GM12878 (cell line): Measurements from ENCODE around the gene AFMID.

Source experiments
- ATF3 ChIP-seq: IDR thresholded peaks from 2 replicates; pipeline ENCODE4 v1.6.1; 2011; ENCODE audit warnings: low read depth, mild to moderate bottlenecking, low read length, moderate library complexity, borderline replicate concordance; ENCODE audit errors: extremely low read depth
- CEBPZ ChIP-seq: fragments of 150-350 bp; IDR thresholded peaks from 2 replicates; pipeline ENCODE4 v1.6.1; 2016; ENCODE audit warnings: low read depth, low read length
- CTCF ChIP-seq, 3 experiments: IDR thresholded peaks in 2 of 3; conservative IDR thresholded peaks in 1 of 3; 2 replicates each; pipeline ENCODE4 v1.5.1; 2011; ENCODE audit warnings: low read depth in 3 of 3, low read length in 3 of 3, mild to moderate bottlenecking in 3 of 3, control low read depth in 2 of 3, moderate library complexity in 2 of 3, inconsistent platforms in 1 of 3, mixed read lengths in 1 of 3; ENCODE audit not compliant: control insufficient read depth in 2 of 3, insufficient read depth in 1 of 3; ENCODE audit errors: extremely low read depth in 1 of 3
- EZH2 ChIP-seq: IDR thresholded peaks from 2 replicates; pipeline ENCODE4 v1.6.1; 2012; ENCODE audit warnings: low read depth, mild to moderate bottlenecking, control low read depth, inconsistent platforms, low read length, borderline replicate concordance; ENCODE audit not compliant: control insufficient read depth
- IRF3 ChIP-seq: fragments of 450-650 bp; IDR thresholded peaks from 2 replicates; pipeline ENCODE4 v1.6.1; 2014; ENCODE audit warnings: mild to moderate bottlenecking
- REST ChIP-seq: IDR thresholded peaks from 2 replicates; pipeline ENCODE4 v1.6.1; 2012; ENCODE audit warnings: mild to moderate bottlenecking, low read depth, low read length
- SIN3A ChIP-seq: IDR thresholded peaks from 2 replicates; pipeline ENCODE4 v1.6.1; 2012; ENCODE audit warnings: low read depth, low read length, improper control_type of control experiment
- SPI1 ChIP-seq: IDR thresholded peaks from 2 replicates; pipeline ENCODE4 v1.6.1; 2011; ENCODE audit warnings: low read depth, mild to moderate bottlenecking, low read length, moderate library complexity, borderline replicate concordance; ENCODE audit not compliant: insufficient read depth
- TAF1 ChIP-seq: IDR thresholded peaks from 2 replicates; pipeline ENCODE4 v1.6.1; 2011; ENCODE audit warnings: mild to moderate bottlenecking, low read depth, low read length, borderline replicate concordance
- ZBTB33 ChIP-seq: fragments of 450-650 bp; IDR thresholded peaks from 2 replicates; pipeline ENCODE4 v1.6.1; 2017; ENCODE audit warnings: mild to moderate bottlenecking
- ZNF687 ChIP-seq: fragments of 450-650 bp; IDR thresholded peaks from 2 replicates; pipeline ENCODE4 v1.6.1; 2017; ENCODE audit warnings: mild to moderate bottlenecking, moderate library complexity

- no peak for TF ChIP-seq CTCF (IDR thresholded peaks at IDR 0.05 in 2 of 3, conservative IDR thresholded peaks at IDR 0.05 in 1 of 3; ENCODE audit: control insufficient read depth in 2 of 3, extremely low read depth in 1 of 3, insufficient read depth in 1 of 3, low read depth in 3 of 3, low read length in 3 of 3)
- no peak for TF ChIP-seq EZH2
- no peak for TF ChIP-seq SIN3A
- TF ChIP-seq SPI1: peak; percentile 52
- TF ChIP-seq IRF3: no peak
- no peak for TF ChIP-seq TAF1
- no peak for TF ChIP-seq ZBTB33
- TF ChIP-seq REST: no peak
- TF ChIP-seq CEBPZ: no peak
- TF ChIP-seq ZNF687: peak; percentile 96
- no peak for TF ChIP-seq ATF3
Measured at GRCh38 chr17:78147315-78147998, 39.7 kb upstream of the AFMID start.
